ENCODE data around the gene DCXR.

DNA sequence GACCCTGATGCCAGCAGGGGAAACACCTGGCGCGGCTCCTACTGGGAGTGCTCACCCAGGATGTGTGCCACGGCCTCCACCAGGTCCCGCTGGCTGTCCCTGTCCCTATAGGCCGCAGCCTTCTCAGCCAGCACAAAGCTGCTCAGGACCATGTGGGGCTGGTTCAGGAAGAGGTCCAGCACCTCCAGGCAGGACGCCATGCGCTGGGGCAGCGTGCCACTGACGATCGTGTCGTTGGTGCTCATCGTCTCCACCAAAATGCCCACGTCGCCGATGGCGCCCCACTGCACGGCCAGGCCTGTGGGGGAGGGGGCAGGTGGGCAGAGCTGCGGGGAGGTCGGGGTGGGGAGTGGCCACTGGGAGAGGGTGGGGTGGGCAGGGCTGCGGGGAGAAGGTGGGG lies 44.0 kb upstream of the DCXR start:
- TF ChIP-seq, protein P1, sequence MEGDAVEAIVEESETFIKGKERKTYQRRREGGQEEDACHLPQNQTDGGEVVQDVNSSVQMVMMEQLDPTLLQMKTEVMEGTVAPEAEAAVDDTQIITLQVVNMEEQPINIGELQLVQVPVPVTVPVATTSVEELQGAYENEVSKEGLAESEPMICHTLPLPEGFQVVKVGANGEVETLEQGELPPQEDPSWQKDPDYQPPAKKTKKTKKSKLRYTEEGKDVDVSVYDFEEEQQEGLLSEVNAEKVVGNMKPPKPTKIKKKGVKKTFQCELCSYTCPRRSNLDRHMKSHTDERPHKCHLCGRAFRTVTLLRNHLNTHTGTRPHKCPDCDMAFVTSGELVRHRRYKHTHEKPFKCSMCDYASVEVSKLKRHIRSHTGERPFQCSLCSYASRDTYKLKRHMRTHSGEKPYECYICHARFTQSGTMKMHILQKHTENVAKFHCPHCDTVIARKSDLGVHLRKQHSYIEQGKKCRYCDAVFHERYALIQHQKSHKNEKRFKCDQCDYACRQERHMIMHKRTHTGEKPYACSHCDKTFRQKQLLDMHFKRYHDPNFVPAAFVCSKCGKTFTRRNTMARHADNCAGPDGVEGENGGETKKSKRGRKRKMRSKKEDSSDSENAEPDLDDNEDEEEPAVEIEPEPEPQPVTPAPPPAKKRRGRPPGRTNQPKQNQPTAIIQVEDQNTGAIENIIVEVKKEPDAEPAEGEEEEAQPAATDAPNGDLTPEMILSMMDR (IDR thresholded peaks at IDR 0.05), result no peak
- no peak for TF ChIP-seq EZH2 (IDR thresholded peaks at IDR 0.05)

Measured in neural progenitor cell (in vitro differentiated cells).